Panc1 (cell line): ENCODE measurements around the gene CHAF1B. TPM values are rescaled to one million over a fixed set of nuclear protein-coding genes. Genes with fewer than 3 reads are reported as not detected.
"Not testable (repeated sequence)": the region's sequence is repeated elsewhere in the genome, so short reads cannot be mapped to it uniquely, and the experiment has no call there.

Source experiments
- ATAC-seq: fragments of 200-7000 bp; cut with Tn5 transposase; 2 replicates; pipeline ENCODE4 v1.9.1; 2020; ENCODE audit warnings: mild to moderate bottlenecking, moderate library complexity
- BruUV-seq: library from RNA; stranded (reverse); fragments of 400-500 nt; replicated peaks from 2 replicates; lab custom pipeline; 2021; lab: Mats Ljungman, UMichigan
- CTCF ChIA-PET: fragments of 300-600 bp; sonication (Branson Sonifier 250); formaldehyde crosslinking; loops from one replicate; lab custom pipeline; 2022; ENCODE audit warnings: antibody characterized with exemption; lab: Charles Lee
- POLR2A ChIA-PET: fragments of 300-600 bp; sonication (Branson Sonifier 250); formaldehyde crosslinking; loops from one replicate; lab custom pipeline; 2022; ENCODE audit warnings: antibody characterized with exemption; lab: Charles Lee
- DNase-seq: peaks from one replicate; pipeline ENCODE4 v3.0.0-alpha.2; 2010; ENCODE audit warnings: low read depth, low spot score
- H3K27ac ChIP-seq: 2 replicates; pipeline ENCODE4 v1.5.1; 2011; ENCODE audit warnings: mild to moderate bottlenecking, low read length, inconsistent platforms
- H3K27me3 ChIP-seq: fragments of 200-500 bp; sonication (Bioruptor generic); 2 replicates; pipeline ENCODE4 v1.6.0; 2014; ENCODE audit warnings: low read length, inconsistent platforms; ENCODE audit not compliant: control insufficient read depth, insufficient read depth
- H3K36me3 ChIP-seq: fragments of 200-500 bp; sonication (Bioruptor generic); 2 replicates; pipeline ENCODE4 v1.5.1; 2014; ENCODE audit warnings: inconsistent platforms, mild to moderate bottlenecking, low read length, moderate library complexity; ENCODE audit not compliant: control insufficient read depth, insufficient read depth
- H3K4me1 ChIP-seq: 2 replicates; pipeline ENCODE4 v1.5.1; 2011; ENCODE audit warnings: inconsistent platforms, mild to moderate bottlenecking, low read length, moderate library complexity; ENCODE audit not compliant: control insufficient read depth, insufficient read depth
- H3K4me3 ChIP-seq, 2 experiments: 2 replicates each; pipeline ENCODE4 v1.5.1; 2011 to 2012; ENCODE audit warnings: low read depth in 2 of 2, low read length in 2 of 2, mild to moderate bottlenecking in 2 of 2, inconsistent platforms in 1 of 2, moderate library complexity in 1 of 2
- H3K9me3 ChIP-seq: fragments of 200-500 bp; sonication (Bioruptor generic); 2 replicates; pipeline ENCODE4 v1.5.1; 2014; ENCODE audit warnings: low read depth, mild to moderate bottlenecking, inconsistent platforms, low read length, moderate library complexity; ENCODE audit not compliant: control insufficient read depth, insufficient read depth
- POLR2AphosphoS5 ChIP-seq: IDR thresholded peaks from 2 replicates; pipeline ENCODE4 v1.6.1; 2012; ENCODE audit warnings: mild to moderate bottlenecking, low read depth, low read length, moderate library complexity
- SIN3A ChIP-seq: IDR thresholded peaks from 2 replicates; pipeline ENCODE4 v1.6.1; 2012; ENCODE audit warnings: low read depth, mild to moderate bottlenecking, low read length, moderate library complexity, borderline replicate concordance; ENCODE audit not compliant: insufficient read depth
- TCF7L2 ChIP-seq: IDR thresholded peaks from 2 replicates; pipeline ENCODE4 v1.6.1; 2011; ENCODE audit warnings: mild to moderate bottlenecking, low read depth, low read length, inconsistent platforms
- in situ Hi-C: cut with HindIII; loops from 2 replicates; pipeline ENCODE4 v1.10.0; 2016; ENCODE audit warnings: low sequenced_read_pairs, low pct_unique_long_range_greater_than_20kb
- intact Hi-C: fragments of 100-400 bp; cut with micrococcal nuclease; formaldehyde crosslinking; loops from one replicate; pipeline ENCODE4 v1.10.0; 2022; ENCODE audit not compliant: unreplicated experiment
- total RNA-seq: library from RNA; stranded (reverse); gene quantifications from one replicate; pipeline ENCODE4 v1.2.1, GENCODE V29; 2021; ENCODE audit not compliant: unreplicated experiment
- TF ChIP-seq, protein P1 (sequence below), 2 experiments: IDR thresholded peaks; 2 replicates each; pipeline ENCODE4 v1.6.1; 2011 to 2012; ENCODE audit warnings: low read depth in 2 of 2, control low read depth in 1 of 2, low read length in 1 of 2, mild to moderate bottlenecking in 1 of 2, moderate library complexity in 1 of 2; ENCODE audit not compliant: insufficient read depth in 1 of 2
- TF ChIP-seq, protein P2 (sequence below): fragments of 450-650 bp; IDR thresholded peaks from 2 replicates; pipeline ENCODE4 v1.5.1; 2017; ENCODE audit warnings: mild to moderate bottlenecking

The CHAF1B gene
- total RNA-seq, 1 experiment from 2014 or later: 18.4 TPM

DNA sequence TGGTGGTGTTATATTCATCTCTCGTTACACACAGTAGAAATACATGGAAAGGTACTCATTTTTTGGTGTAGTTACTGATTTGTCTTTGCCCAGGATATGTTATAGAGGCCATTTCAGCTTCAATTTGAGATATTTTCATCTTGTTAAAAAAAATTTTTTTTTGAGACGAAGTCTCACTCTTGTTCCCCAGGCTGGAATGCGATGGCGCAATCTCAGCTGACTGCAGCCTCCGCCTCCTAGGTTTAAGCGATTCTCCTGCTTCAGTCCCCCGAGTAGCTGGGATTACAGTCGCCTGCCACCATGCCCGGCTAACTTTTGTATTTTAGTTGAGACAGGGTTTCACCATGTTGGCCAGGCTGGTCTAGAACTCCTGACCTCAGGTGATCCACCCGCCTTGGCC is 46.2 kb upstream of the CHAF1B start:
- Histone ChIP-seq H3K36me3 (peaks cover 15% of the 10 kb centered on the region), H3K9me3 (no peaks in the 10 kb centered on the region), H3K27me3 (no peaks in the 10 kb centered on the region), H3K4me1 (no peaks in the 10 kb centered on the region), H3K4me3 (no peak overlapping the region), H3K27ac (no peak overlapping the region)
- intact Hi-C loops (no loop called here), in situ Hi-C loops (no loop called here)
- POLR2A ChIA-PET: no interaction called here
- DNase-seq (no peak), ATAC-seq (no peak)
- CTCF ChIA-PET: no interaction called here
- TF ChIP-seq, protein P1, sequence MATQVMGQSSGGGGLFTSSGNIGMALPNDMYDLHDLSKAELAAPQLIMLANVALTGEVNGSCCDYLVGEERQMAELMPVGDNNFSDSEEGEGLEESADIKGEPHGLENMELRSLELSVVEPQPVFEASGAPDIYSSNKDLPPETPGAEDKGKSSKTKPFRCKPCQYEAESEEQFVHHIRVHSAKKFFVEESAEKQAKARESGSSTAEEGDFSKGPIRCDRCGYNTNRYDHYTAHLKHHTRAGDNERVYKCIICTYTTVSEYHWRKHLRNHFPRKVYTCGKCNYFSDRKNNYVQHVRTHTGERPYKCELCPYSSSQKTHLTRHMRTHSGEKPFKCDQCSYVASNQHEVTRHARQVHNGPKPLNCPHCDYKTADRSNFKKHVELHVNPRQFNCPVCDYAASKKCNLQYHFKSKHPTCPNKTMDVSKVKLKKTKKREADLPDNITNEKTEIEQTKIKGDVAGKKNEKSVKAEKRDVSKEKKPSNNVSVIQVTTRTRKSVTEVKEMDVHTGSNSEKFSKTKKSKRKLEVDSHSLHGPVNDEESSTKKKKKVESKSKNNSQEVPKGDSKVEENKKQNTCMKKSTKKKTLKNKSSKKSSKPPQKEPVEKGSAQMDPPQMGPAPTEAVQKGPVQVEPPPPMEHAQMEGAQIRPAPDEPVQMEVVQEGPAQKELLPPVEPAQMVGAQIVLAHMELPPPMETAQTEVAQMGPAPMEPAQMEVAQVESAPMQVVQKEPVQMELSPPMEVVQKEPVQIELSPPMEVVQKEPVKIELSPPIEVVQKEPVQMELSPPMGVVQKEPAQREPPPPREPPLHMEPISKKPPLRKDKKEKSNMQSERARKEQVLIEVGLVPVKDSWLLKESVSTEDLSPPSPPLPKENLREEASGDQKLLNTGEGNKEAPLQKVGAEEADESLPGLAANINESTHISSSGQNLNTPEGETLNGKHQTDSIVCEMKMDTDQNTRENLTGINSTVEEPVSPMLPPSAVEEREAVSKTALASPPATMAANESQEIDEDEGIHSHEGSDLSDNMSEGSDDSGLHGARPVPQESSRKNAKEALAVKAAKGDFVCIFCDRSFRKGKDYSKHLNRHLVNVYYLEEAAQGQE (IDR thresholded peaks at IDR 0.05; ENCODE audit: insufficient read depth in 1 of 2, low read depth in 2 of 2, low read length in 1 of 2): no peak
- TF ChIP-seq SIN3A: no peak
- BruUV-seq: no TSS peak

DNA sequence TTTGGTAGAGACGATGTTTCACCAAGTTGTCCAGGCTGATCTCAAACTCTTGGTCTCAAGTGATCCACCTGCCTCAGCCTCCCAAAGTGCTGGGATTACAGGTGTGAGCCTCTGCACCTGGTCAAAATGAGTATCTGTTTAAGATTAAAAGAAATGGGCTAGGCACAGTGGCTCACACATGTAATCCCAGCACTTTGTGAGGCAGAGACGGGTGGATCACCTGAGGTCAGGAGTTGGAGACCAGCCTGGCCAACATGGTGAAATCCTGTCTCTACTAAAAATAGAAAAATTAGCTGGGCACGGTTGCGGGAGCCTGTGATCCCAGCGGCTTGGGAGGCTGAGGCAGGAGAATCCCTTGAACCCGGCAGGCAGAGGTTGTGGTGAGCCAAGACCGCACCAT is 42.6 kb upstream of the CHAF1B start:
- CTCF ChIA-PET: interaction anchor here (0.7 kb wide), 1 partner anchor 132 kb away, joined by 6 read pairs; no protein-coding TSS in a partner anchor
- intact Hi-C loops, H3K9me3 ChIP-seq, DNase-seq, H3K4me3 ChIP-seq, H3K27me3 ChIP-seq, ATAC-seq, BruUV-seq, H3K4me1 ChIP-seq, H3K27ac ChIP-seq, POLR2A ChIA-PET, in situ Hi-C loops: not testable (repeated sequence)
- peaks cover 25% of the 10 kb centered on the region for H3K36me3 ChIP-seq

DNA sequence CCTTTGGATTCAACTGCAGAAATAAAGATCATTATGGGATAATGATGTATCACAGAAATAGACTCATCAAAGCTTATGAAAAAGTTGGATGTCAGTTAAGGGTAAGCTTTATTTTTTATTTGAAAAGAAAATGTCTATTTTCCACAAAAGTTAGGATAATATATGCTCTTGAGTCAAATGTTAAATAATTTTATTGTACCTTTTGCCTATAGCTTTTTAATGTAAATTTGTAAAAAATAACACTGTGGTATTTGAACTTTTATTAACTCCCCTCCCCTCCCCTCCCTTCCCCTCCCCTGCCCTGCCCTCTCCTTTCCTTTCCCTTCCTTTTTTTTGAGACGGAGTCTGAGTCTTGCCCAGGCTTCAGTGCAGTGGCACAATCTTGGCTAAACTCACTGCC is 40.3 kb upstream of the CHAF1B start:
- in situ Hi-C loops: no loop called here
- no peak for DNase-seq
- Histone ChIP-seq H3K4me1 (no peaks in the 10 kb centered on the region), H3K27me3 (no peaks in the 10 kb centered on the region), H3K27ac (no peak overlapping the region), H3K9me3 (no peaks in the 10 kb centered on the region), H3K4me3 (no peak overlapping the region), H3K36me3 (peaks cover 25% of the 10 kb centered on the region)
- no peak for ATAC-seq
- TF ChIP-seq POLR2AphosphoS5 (no peak), TCF7L2 (no peak), SIN3A (no peak)
- TF ChIP-seq, protein P2, sequence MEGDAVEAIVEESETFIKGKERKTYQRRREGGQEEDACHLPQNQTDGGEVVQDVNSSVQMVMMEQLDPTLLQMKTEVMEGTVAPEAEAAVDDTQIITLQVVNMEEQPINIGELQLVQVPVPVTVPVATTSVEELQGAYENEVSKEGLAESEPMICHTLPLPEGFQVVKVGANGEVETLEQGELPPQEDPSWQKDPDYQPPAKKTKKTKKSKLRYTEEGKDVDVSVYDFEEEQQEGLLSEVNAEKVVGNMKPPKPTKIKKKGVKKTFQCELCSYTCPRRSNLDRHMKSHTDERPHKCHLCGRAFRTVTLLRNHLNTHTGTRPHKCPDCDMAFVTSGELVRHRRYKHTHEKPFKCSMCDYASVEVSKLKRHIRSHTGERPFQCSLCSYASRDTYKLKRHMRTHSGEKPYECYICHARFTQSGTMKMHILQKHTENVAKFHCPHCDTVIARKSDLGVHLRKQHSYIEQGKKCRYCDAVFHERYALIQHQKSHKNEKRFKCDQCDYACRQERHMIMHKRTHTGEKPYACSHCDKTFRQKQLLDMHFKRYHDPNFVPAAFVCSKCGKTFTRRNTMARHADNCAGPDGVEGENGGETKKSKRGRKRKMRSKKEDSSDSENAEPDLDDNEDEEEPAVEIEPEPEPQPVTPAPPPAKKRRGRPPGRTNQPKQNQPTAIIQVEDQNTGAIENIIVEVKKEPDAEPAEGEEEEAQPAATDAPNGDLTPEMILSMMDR: no peak
- TF ChIP-seq, protein P1 (IDR thresholded peaks at IDR 0.05; ENCODE audit: insufficient read depth in 1 of 2, low read depth in 2 of 2, low read length in 1 of 2): no peak
- intact Hi-C loops: no loop called here
- ChIA-PET POLR2A (no interaction called here), CTCF (no interaction called here)
- no TSS peak for BruUV-seq
